CMK (cell line): Measurements from ENCODE around the gene TSPAN18.

Source experiments
- DNase-seq: peaks from one replicate; pipeline ENCODE4 v3.0.0-alpha.2; 2010; ENCODE audit warnings: low read depth

The TSPAN18 gene

DNA sequence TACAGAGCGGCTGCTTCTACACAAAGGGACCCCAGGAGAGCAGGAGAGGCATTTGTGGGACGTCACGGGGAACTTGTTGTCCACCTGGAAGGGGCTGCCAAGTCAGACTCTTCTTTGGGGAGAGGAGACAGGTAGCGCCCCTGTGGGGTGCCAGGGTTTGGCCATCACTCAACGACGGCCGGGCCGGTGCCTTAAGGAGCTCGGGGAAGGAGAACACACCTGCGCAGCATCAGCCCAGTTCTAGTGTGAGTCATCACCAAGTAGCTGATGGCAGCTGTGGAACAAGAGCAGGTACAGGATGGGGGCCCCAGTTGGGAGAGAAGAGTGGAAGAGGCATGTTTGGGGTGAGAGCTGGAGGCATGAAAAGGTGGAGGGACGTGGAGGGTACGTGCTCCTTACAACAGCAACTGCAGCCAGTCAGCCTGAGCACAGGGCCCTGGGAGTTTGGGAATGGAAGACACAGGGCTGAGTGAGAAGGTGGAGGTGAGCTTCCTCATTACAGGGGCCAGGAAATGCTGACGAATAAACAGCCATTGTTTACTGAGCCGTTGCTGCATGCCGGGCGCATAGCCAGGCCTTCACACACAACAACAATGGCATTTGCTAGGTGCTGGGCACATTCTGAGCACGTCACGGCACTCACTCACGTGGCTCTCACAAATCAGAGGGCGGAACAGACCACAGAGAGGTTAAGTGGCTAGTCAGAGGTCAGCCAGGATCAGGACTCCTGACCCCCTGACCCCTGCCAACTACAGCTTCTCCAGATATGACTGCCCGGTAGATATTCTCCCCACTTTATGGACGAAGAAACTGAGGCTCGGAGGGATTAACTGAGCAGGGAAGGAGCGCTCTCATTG lies 253.0 kb downstream of the TSPAN18 start:
- DNase-seq: no peak

DNA sequence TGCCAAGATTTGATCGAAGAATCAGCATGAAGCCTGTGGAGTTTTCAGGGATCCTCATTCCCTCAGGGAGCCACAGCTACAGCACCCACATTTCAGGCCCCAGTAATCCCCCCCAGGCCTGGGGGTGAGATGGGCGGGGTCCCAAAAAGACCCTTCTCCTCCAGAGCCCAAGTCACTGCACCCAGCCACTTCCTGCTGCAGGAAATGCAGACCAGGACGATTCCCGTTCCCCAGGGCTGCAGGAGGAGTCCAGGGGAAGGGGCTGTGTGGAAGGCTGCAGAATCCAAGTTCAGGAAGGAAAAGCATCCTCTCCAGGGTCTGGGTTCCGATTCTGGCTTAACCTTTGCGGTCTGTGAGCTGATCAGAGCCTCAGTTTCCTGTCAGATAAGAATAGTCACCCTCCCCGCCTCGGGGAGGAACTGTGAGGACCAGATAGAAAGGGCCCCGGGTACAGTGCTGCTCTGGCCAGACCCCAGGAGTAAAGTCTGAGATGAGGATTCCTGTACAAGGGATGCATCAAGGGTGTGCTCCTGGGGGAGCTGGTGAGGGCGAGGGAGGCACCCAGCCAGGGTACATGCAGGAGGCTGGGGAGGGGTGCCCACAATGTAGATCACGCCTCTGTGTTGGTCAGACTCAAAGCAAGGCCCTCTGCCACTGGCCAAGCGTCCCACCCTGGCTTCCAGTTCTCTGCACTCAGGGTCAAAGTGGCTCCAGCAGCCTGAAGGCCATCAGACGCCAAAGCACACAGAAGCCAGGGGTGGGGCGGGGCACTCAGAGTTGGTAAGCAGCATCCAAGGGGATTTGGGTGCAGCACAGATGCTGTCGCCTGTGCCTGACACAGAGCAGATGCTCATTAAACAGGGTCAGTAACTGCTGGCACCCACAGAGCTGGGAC lies 254.0 kb downstream of the TSPAN18 start:
- no peak for DNase-seq
